Activated CD4-positive, alpha-beta T cell treated with anti-CD3 and anti-CD28 coated beads for 1 hour (primary cell): ENCODE results near the gene PPIF.
"Not testable (repeated sequence)": the region's sequence is repeated elsewhere in the genome, so short reads cannot be mapped to it uniquely, and the experiment has no call there.

ENCODE experiments used
- DNase-seq: peaks from one replicate; pipeline ENCODE4 v3.0.0-alpha.2; 2020

PPIF gene

DNA sequence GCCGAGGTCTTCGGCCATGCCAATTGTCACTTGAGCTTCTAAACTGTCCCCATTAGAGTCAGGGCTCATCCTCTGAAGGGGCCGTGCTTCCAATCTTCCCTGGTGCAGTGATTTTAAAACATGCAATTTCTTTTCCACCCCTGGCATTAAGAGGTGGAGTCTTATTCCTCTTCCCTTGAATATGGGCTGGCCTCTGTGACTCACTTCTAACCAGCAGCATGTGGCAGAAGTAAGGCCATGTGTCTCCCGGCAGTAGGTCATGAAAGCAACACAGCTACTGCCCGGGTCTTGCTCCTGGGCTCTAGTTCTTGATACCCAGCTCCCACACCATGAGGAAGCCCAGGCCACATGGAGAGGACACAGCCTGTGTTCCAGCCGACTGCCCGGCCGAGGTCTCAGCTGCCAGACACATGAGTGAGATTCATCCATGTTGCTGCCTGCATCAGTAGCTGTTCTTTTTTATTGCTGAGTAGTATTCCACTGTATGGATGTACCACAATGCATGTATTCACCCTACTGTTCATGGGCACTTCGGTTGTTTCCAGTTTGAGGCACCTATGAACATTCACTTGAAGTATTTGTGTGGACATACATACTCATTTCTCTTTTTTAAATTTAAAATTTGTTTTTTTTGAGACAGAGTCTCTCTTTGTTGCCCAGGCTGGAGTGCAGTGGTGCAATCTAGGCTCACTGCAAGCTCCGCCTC, 14.5 kb upstream of the PPIF start:
- not testable (repeated sequence) for DNase-seq

DNA sequence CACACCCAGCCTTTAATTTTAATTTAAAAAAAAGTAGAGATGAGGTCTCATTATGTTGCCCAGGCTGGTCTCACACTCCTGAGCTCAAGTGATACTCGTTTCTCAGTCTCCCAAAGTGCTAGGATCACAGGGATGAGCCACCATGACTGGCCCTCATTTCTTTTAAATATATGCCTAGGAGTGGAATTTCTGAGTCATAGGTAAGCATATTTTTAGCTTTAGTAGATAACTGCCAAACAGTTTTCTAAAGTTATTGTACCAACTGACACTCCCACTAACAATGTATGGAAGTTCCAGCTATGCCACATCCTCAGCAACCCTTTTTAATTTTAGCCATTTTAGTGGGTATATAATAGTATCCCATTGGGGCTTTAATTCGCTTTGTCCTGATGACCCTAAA, 13.8 kb upstream of the PPIF start:
- DNase-seq: no peak

DNA sequence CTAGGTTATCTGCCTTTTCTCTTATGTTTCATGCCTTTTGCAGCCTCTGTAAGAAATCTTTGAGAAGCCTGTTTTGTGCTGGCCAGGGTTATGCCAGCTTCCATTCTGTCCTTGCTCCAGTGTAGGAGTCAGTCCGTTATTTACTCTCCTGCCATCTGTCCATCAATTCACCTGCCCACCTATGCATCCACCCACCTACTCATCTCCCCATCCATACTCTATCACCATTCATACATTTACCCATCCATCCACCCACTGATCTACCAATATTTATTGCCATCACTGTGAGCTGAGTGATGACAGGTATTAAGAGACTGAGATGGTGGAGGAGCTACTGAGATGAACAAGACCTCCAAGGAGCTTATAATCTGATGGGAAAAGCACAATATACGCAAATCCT, 12.7 kb upstream of the PPIF start:
- no peak for DNase-seq

DNA sequence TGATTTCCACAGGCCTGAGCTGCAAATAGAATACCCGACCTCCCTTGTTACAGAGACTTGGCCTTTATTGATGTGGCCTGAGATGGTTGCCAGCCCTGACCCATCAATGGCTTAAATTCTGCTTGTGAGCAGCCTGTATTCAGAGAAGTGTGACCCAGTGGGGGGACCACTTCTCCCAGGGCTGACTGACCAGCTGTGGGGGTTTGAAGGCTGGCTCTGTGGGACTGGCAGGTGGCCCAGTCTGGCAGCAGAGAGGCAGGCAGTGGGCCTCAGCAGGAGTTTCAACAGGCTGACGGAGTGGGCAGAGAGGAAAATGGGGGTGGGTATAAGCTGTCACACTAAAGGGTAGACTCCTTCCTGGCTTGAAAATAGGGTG, 12.2 kb upstream of the PPIF start:
- no peak for DNase-seq

DNA sequence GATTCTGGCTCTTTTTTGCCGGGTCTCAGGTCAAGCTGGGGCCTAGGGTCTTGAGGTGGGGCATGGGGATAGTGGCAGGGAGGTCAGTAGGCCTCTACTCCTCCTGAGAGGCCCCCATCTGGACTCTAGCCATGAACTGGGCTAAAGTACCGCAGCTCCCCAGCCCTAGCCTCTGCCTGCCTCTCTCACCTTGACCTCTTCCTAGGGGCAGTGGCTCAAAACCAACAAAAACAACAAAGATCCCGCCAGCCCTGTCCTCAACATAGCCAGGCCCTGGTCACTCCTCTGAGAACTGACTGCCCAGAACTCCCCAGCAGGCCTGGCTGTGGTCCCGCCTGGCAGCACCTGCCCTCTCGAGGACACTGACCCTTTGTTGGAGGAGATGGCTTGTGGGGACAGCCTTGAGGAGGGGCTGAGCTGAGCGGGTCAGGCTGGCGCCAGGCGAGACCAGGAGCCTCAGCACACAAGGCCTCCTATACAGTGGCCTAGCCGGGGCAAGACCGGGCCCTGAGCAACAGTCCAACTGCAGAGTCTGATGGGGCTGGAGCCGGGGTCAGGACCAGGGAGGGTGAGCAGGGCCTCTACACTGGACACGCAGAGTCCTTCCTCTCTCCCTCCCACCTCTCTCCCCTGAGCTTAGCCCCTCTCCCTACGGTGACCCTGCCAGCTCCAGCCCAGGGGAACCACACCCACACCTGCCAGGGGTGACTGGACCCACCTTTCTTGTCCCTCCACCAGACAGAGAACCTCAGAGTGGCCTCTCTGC, 11.6 kb upstream of the PPIF start:
- DNase-seq: no peak

DNA sequence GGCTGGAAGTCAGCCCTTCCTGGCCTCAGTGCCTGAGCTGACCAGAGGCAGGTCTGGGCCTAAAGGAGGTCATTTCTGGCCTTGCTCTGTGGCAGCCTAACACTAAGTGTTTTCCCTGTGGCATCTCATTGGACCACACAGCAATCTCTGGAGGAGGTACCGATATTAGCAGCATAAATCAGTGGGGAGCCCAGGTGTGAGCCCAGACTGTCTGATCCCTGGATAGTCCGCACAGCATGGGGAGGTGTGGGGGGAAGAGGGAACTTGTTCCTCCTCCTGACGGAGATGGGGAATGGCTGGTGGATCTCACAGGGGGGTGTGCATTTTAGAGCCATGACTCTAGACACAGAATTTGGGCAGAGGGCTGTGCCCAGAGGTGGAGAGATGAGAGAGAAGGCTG, 11.0 kb upstream of the PPIF start:
- no peak for DNase-seq

DNA sequence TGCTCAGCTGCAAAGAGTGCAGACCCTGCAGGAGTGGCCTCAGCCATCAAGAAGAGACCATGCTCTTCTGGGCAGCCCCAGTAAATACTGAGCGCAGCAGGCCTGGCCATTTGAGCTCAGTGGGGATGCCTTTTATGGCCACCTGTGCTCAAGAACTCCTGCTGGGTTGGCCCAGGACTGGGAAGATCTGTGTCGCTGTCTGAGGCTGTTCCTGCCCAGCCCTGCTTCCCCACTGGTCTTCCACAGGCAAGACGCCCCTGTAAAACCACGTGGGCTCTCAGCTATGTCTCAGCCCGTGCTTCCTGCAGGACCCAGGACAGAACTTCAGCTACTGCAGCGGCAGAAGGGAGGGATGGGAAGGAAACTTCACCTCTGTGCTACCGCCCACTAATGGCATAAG, 10.5 kb upstream of the PPIF start:
- DNase-seq: no peak

DNA sequence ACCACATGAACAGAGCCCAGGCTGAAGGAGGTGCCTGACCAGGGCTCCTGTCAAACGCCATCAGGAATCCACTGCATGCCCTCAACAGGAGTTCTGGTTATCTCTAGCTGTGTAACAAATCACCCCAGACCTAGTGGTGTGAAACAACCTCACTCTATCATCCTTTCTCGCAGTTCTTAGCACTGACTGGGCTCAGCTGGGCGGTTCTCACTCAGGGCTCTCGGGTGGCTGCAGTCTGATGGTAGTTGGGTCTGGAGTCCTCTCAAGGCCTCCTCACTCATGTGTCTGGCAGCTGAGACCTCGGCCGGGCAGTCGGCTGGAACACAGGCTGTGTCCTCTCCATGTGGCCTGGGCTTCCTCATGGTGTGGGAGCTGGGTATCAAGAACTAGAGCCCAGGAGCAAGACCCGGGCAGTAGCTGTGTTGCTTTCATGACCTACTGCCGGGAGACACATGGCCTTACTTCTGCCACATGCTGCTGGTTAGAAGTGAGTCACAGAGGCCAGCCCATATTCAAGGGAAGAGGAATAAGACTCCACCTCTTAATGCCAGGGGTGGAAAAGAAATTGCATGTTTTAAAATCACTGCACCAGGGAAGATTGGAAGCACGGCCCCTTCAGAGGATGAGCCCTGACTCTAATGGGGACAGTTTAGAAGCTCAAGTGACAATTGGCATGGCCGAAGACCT, 9.3 kb upstream of the PPIF start:
- not testable (repeated sequence) for DNase-seq

DNA sequence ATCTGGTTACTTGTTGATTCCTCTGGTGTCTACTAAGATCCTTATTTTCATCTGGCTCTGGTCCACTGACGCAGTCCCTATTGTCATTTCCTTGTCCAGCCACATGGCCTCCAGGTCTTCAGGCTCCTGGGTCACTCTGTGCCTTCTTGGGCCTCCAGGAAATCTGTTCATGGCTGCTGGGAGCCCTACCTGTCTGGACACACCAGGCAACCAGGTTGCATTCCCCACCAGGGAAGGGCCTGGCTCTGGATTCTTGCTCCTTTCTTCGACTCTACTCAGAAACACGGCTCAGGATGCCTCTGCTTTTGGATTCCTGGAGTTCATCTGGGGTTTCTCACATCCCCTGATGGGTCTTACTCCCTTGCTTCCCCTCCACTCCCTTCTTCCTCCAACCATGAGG, 8.0 kb upstream of the PPIF start:
- DNase-seq: no peak

DNA sequence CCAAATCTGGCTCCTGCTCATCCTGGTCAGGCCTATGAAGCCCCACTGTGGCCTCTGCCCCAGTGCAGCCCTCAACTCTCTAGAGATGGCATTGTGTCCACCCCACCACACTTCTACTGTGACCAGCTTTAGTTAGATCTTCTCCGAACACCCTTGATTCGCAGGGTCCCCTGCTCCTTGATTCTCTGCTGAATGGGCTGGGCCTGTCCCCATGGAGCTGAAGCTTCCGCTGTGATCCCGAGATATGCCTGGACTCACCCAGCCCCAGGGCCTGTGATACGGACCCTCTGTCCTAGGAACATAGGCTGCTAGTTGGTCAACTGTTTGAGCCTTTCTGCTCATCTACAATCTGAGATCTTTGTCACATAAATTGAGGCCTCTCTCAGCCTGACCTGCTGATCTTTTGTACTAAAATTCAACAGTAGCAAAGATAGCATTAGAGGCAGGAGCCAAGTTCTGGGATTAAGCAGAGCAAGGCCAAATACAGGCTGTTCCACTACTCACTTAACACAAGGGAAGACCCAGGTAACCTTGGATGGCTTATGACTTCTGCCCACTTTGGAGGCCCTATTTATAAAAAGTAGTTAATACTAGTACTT, 6.5 kb upstream of the PPIF start:
- no peak for DNase-seq

DNA sequence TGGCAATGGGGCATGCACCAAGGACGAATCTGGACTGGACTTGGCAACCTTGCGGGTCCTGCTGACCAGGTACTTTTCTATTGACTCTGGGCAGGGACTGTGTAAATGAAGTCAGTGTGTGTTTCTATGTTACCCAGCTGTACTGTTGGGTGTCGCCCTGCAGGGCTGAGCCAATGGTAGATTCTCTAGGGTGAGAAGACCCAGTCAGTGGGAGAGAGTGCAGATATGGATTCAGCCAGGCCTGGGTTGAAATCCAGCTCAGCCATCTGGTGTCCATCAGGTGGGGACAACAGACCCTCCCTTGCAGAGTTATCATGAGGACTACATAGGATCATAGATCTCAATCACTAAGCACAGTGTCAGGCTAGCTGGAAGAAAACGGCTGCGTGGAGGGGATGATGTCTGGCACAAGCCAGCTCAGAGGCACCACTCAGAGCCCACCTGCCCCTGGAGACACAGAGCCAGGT, 4.9 kb upstream of the PPIF start:
- no peak for DNase-seq

DNA sequence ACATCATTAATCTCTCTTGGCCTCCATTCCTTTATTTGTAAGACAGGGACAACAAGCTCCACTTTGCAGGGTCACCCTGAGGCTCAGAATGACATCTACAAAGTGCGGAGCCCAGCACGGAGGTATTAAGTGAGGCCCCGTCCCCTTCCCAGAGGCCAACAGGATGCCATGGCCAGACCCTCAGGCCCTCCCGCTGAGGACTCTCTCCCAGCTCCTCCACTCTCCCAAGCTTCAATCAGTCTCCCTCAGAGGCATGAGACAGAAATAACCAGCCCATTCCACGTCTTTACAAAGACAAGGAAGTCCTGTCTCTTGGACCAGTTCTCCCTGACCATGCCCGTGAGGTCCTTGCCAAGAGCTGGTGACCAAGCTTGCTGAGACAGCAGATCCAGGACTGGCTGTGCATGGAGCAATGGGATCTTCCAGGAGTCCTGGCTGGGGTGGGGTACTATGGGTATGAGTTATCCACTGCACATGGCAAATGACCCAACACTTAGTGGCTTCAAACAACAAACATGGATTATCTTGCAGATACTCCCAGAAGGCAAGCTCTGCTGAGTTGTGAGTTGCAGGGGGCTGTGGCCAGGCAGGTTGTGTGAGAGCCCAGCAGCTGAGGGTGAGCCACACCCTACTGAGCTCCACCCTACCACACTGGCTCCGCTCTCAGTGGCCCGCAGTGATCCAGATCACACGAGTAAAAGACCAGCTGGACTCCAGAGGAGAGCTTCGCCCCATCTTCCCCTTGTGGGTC, 4.3 kb upstream of the PPIF start:
- no peak for DNase-seq

DNA sequence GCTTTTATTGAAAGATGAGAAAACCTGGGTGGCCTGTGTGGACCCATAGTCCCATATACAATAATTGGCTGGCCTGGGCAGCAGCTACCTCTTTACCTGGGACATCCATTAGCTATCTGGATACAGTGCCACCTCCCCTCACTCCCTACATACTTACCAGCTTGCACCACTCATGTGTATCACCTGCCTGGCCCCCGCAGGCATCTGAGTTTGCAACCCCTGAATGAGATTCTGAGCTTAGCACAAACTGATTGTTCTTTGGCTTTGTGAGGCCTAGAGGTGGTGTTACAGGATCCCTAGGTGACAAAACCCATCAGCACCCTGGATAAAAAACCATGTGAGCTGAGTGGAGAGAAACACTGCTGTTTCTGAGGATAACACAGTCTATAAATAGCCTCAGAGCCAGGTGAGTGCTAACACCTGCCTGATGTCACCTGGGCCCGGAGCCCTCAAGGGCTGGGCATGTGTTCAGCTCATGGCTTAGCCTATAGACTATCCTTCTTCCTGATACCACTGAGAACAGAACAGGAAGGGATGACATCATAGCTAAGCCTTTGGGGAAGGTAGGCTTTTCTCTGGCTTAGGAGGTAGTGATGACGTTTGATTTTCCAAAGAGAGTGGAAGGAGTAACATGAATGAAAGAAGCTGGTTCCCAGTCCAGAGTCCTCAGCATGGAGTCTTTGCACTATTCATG, 2.6 kb upstream of the PPIF start:
- no peak for DNase-seq

DNA sequence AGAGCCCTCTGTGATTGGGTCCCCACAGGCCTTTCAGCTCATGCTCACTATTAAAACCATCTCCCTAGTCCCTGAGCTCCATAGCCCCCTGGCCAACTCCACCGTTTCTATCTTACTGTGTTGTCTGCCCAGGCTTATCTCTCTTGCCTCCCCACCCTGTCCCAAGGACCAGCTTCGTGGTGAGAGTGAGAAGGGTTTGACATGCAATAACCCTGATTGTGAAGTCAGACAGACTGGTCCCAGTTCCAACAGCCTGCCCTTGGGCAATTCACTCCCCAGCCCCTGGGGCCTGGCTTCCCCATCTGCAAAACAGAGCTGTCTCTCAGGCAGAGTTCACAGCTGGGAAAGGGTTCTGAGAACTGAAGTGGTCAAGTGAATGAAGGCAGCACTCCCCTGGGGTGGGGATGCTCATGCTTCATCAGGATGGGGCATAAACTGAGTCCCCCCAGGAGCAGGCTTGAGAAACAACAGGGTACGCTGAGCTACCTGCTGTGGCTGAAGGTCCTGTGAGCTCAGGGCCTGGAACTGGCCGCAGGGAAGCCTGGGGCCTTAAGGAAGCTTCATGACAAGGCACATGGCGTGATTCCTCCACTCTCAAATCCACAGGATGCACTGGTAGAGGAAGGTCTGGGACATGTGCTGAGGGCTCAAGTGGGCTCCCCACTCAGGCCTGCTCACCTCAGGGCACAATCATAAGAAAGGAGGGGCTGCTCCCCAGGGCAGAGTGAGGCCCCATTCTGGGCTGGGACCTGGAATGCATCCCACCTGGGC, 1.8 kb upstream of the PPIF start:
- no peak for DNase-seq

DNA sequence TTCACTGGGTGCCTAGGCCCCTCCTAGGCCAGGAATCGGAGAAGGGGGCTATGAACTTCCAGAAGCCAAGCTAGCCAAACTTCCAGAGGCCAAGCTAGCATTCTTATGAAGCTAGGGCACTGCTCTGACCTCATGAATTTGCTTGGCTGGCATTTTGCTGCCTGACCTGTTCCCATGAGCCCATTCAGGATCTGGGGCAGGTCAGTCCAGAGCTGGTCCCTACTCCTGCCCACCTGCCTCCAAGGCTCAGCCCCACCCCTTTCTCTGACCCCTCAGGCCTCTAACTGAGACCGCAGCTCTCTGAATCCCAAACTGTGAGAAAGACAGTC, 1.3 kb upstream of the PPIF start:
- no peak for DNase-seq

DNA sequence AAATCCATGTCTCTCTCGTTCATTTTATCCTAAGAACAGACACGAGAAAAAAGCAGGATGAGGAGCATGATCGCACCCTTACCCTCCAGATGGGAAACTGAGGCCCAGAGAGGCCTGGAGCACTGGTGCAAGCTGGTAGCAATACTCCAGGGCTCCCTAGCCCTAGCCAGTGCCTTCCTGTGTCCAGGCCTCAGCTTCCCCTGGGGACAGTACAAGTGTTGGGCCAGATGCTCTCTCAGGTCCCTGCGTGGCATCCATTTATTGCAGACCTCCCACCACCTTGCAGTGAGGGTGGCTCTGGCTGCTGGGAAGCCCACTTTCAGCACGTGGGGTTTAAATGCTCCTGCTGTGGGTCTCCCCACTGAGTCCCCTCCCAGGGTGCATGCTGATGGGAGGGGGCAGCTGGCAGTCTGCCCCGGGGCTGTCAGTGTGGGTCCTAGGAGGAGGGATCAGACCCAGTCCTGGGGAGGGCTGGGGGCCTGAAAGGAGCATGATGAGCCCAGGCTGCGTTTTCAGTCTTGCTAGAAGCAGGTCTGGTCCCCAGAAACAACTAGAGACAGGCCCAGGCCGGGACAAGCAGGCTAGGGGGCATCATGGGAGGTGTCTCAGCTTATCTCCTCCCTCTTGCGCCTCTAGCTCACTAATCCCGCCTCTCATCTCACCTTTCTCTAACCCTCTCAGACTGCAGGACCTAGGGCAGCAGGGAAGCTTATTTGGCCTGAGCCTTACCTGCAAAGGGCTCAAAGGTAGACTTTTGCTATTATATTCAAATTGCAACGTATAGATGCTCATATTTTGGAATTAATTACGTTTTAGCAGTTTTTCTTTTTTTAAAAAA, 662 bp upstream of the PPIF start:
- DNase-seq: no peak

DNA sequence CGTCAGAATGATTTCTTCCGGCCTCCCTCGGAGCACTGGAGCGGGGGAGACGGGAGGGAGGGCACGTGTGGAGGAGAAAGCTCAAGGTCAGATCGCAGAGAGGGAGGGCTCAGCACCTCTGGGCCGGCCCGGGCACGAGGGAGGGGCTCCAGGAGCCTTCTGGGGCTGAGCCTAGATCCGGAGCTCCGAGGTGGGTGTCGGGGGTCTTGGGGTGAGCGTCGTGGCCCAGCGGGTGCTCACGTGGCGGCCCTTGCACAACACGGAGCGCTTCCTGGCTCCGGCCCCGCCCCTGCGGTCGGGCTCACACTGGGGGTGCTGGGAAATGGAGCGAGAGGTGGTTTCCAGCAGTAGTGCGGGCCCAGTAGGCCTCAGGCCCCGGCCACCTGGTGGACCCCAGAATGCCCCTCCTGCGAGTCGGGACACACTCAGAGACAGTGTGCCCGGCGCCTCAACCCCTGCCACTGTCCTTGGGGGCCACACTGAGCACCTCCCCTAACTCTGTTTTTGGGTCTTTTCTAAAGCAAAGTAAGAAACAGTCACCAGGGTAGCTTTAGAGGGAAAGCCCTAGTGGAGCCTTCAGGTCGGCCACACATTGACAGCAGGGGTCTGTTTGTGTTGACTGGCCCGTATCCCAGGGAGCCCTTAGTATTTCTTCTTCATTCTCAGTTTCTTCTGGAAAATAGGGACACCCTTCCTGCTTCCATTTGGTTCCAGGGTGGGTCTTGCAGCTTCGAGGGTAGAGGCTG, 798 bp downstream of the PPIF start:
- DNase-seq: peak; percentile 50

DNA sequence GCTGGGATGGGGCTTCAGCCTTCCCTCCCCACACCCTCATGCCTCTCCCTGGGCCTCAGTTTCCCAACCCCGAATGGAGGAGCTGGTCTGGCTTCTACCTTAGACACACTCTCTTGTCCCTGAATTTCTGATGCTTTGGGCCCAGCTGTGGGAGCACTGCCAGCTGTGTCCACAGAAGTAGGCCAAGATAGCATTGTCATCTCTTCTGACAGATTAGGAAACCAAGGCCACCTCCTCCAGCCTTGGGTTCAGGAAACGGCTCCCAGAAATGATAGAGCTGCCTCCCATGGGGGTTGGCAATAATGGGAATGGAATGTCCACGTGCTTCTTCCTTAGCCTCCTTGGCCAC, 1.3 kb downstream of the PPIF start:
- no peak for DNase-seq

DNA sequence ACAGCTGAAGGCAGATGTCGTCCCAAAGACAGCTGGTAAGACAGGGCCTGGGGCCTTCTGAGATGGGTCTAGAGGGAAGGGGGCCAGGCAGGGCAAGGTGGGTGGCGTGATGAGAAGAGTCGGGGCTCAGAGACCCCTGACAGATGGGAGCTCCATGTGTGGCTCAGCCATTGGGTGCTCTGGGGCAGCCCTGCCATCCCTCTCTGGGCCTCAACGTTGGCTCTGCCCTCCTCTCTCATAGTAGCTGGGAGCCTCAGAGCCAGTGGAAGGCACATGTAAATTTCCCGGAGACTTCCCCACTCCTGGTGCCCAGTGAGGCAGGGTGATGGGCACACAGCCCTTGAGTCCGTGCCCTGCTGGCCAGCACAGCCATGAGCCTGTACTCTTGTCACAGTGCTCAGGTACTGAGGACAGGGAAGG, 1.8 kb downstream of the PPIF start:
- no peak for DNase-seq
